ENCODE data around the gene CETN3. TPM values are rescaled to one million over a fixed set of nuclear protein-coding genes. Genes with fewer than 3 reads are reported as not detected.

The CETN3 gene
- total RNA-seq = 7.8 TPM

- H3K4me3 ChIP-seq (ENCODE audit: low read length in 3 of 3) = peak within 1 kb of the TSS; percentile 95 to 99 (median 96)
- H3K27me3 ChIP-seq (ENCODE audit: control insufficient read depth in 3 of 3, insufficient read depth in 3 of 3, low read length in 3 of 3) = no peaks in the 10 kb centered on the region
- H3K27ac ChIP-seq (ENCODE audit: low read depth, low read length) = peak within 1 kb of the TSS; percentile 97
- peaks cover 3 to 14% (median 7%) of the 10 kb centered on the region in 3 donors for H3K4me1 ChIP-seq (ENCODE audit: control insufficient read depth in 3 of 3, insufficient read depth in 3 of 3, low read length in 3 of 3)
- no peaks in the 10 kb centered on the region for H3K9me3 ChIP-seq (ENCODE audit: control insufficient read depth in 3 of 3, low read length in 3 of 3)
- peak within 1 kb of the TSS; percentile 96 to 99 (median 98) for H3K9ac ChIP-seq (ENCODE audit: low read depth in 1 of 3, low read length in 3 of 3)
- H3K36me3 ChIP-seq (ENCODE audit: control insufficient read depth in 3 of 3, insufficient read depth in 3 of 3, low read length in 3 of 3) = peaks cover 0 to 6% (median 3%) of the 10 kb centered on the region in 3 donors
Observed at GRCh38 chr5:90409318-90410177, at the start of gene CETN3. TSS of gene CETN3 (minus strand) at chr5:90409756. CDS start at chr5:90409661, 95 bp downstream.

- H3K27ac ChIP-seq (ENCODE audit: low read depth, low read length) = no peak overlapping the region
- H3K9ac ChIP-seq (ENCODE audit: low read depth in 1 of 3, low read length in 3 of 3) = no peak overlapping the region
- no peaks in the 10 kb centered on the region for H3K36me3 ChIP-seq (ENCODE audit: control insufficient read depth in 3 of 3, insufficient read depth in 3 of 3, low read length in 3 of 3)
- no peaks in the 10 kb centered on the region for H3K27me3 ChIP-seq (ENCODE audit: control insufficient read depth in 3 of 3, insufficient read depth in 3 of 3, low read length in 3 of 3)
- no peak overlapping the region for H3K4me3 ChIP-seq (ENCODE audit: low read length in 3 of 3)
- no peaks in the 10 kb centered on the region for H3K4me1 ChIP-seq (ENCODE audit: control insufficient read depth in 3 of 3, insufficient read depth in 3 of 3, low read length in 3 of 3)
- no peaks in the 10 kb centered on the region for H3K9me3 ChIP-seq (ENCODE audit: control insufficient read depth in 3 of 3, low read length in 3 of 3)
Observed at GRCh38 chr5:90446961-90447360, 37.4 kb upstream of the CETN3 start.

- H3K27me3 ChIP-seq (ENCODE audit: control insufficient read depth in 3 of 3, insufficient read depth in 3 of 3, low read length in 3 of 3) = no peaks in the 10 kb centered on the region
- H3K36me3 ChIP-seq (ENCODE audit: control insufficient read depth in 3 of 3, insufficient read depth in 3 of 3, low read length in 3 of 3) = no peaks in the 10 kb centered on the region
- no peaks in the 10 kb centered on the region for H3K9me3 ChIP-seq (ENCODE audit: control insufficient read depth in 3 of 3, low read length in 3 of 3)
- H3K4me3 ChIP-seq (ENCODE audit: low read length in 3 of 3) = no peak overlapping the region
- H3K9ac ChIP-seq (ENCODE audit: low read depth in 1 of 3, low read length in 3 of 3) = no peak overlapping the region
- peaks cover 0 to 3% (median 0%) of the 10 kb centered on the region in 3 donors for H3K4me1 ChIP-seq (ENCODE audit: control insufficient read depth in 3 of 3, insufficient read depth in 3 of 3, low read length in 3 of 3)
- H3K27ac ChIP-seq (ENCODE audit: low read depth, low read length) = no peak overlapping the region
Observed at GRCh38 chr5:90440644-90441043, 31.1 kb upstream of the CETN3 start.

GRCh38 chr5:90438100-90438499 is 28.5 kb upstream of the CETN3 start:
- no peak overlapping the region for H3K4me3 ChIP-seq (ENCODE audit: low read length in 3 of 3)
- H3K36me3 ChIP-seq (ENCODE audit: control insufficient read depth in 3 of 3, insufficient read depth in 3 of 3, low read length in 3 of 3) = no peaks in the 10 kb centered on the region
- H3K4me1 ChIP-seq (ENCODE audit: control insufficient read depth in 3 of 3, insufficient read depth in 3 of 3, low read length in 3 of 3) = peaks cover 0 to 3% (median 0%) of the 10 kb centered on the region in 3 donors
- no peak overlapping the region for H3K9ac ChIP-seq (ENCODE audit: low read depth in 1 of 3, low read length in 3 of 3)
- H3K27me3 ChIP-seq (ENCODE audit: control insufficient read depth in 3 of 3, insufficient read depth in 3 of 3, low read length in 3 of 3) = no peaks in the 10 kb centered on the region
- no peak overlapping the region for H3K27ac ChIP-seq (ENCODE audit: low read depth, low read length)
- H3K9me3 ChIP-seq (ENCODE audit: control insufficient read depth in 3 of 3, low read length in 3 of 3) = no peaks in the 10 kb centered on the region

GRCh38 chr5:90437663-90438062 is 28.1 kb upstream of the CETN3 start:
- H3K27ac ChIP-seq (ENCODE audit: low read depth, low read length) = no peak overlapping the region

GRCh38 chr5:90434116-90434714 is 24.7 kb upstream of the CETN3 start:
- H3K36me3 ChIP-seq (ENCODE audit: control insufficient read depth in 3 of 3, insufficient read depth in 3 of 3, low read length in 3 of 3) = no peaks in the 10 kb centered on the region
- H3K9me3 ChIP-seq (ENCODE audit: control insufficient read depth in 3 of 3, low read length in 3 of 3) = no peaks in the 10 kb centered on the region
- no peak overlapping the region for H3K4me3 ChIP-seq (ENCODE audit: low read length in 3 of 3)
- no peak overlapping the region for H3K27ac ChIP-seq (ENCODE audit: low read depth, low read length)
- H3K9ac ChIP-seq (ENCODE audit: low read depth in 1 of 3, low read length in 3 of 3) = no peak overlapping the region
- no peaks in the 10 kb centered on the region for H3K4me1 ChIP-seq (ENCODE audit: control insufficient read depth in 3 of 3, insufficient read depth in 3 of 3, low read length in 3 of 3)
- H3K27me3 ChIP-seq (ENCODE audit: control insufficient read depth in 3 of 3, insufficient read depth in 3 of 3, low read length in 3 of 3) = no peaks in the 10 kb centered on the region

More at GRCh38 chr5:90437663-90438062, 28.1 kb upstream of the CETN3 start:
- no peaks in the 10 kb centered on the region for H3K27me3 ChIP-seq (ENCODE audit: control insufficient read depth in 3 of 3, insufficient read depth in 3 of 3, low read length in 3 of 3)
- no peak overlapping the region for H3K4me3 ChIP-seq (ENCODE audit: low read length in 3 of 3)
- no peak overlapping the region for H3K9ac ChIP-seq (ENCODE audit: low read depth in 1 of 3, low read length in 3 of 3)
- H3K36me3 ChIP-seq (ENCODE audit: control insufficient read depth in 3 of 3, insufficient read depth in 3 of 3, low read length in 3 of 3) = no peaks in the 10 kb centered on the region
- no peaks in the 10 kb centered on the region for H3K9me3 ChIP-seq (ENCODE audit: control insufficient read depth in 3 of 3, low read length in 3 of 3)
- peaks cover 0 to 3% (median 0%) of the 10 kb centered on the region in 3 donors for H3K4me1 ChIP-seq (ENCODE audit: control insufficient read depth in 3 of 3, insufficient read depth in 3 of 3, low read length in 3 of 3)

DNA sequence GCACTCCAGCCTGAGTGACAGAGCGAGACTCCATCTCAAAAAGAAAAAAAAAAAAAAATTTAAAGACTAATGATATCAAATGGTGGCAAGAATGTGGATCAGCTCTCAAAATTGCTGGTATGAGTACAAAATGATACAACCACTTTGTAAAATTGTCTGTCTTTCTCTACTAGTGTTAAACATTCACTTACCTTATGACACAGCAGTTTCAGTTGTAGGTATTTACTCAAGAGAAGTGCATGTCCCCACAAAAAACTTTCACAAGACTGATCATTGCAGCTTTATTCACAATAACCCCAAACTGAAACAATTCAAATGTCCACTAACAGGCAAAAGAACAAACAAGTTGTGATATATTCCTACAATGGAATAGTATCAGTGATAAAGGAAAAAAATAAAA is 14.7 kb upstream of the CETN3 start:
- H3K27ac ChIP-seq (ENCODE audit: low read depth, low read length) = no peak overlapping the region
- H3K36me3 ChIP-seq (ENCODE audit: control insufficient read depth in 3 of 3, insufficient read depth in 3 of 3, low read length in 3 of 3) = no peaks in the 10 kb centered on the region
- H3K4me3 ChIP-seq (ENCODE audit: low read length in 3 of 3) = no peak overlapping the region
- no peak overlapping the region for H3K9ac ChIP-seq (ENCODE audit: low read depth in 1 of 3, low read length in 3 of 3)
- H3K4me1 ChIP-seq (ENCODE audit: control insufficient read depth in 3 of 3, insufficient read depth in 3 of 3, low read length in 3 of 3) = no peaks in the 10 kb centered on the region
- H3K9me3 ChIP-seq (ENCODE audit: control insufficient read depth in 3 of 3, low read length in 3 of 3) = no peaks in the 10 kb centered on the region
- H3K27me3 ChIP-seq (ENCODE audit: control insufficient read depth in 3 of 3, insufficient read depth in 3 of 3, low read length in 3 of 3) = no peaks in the 10 kb centered on the region

DNA sequence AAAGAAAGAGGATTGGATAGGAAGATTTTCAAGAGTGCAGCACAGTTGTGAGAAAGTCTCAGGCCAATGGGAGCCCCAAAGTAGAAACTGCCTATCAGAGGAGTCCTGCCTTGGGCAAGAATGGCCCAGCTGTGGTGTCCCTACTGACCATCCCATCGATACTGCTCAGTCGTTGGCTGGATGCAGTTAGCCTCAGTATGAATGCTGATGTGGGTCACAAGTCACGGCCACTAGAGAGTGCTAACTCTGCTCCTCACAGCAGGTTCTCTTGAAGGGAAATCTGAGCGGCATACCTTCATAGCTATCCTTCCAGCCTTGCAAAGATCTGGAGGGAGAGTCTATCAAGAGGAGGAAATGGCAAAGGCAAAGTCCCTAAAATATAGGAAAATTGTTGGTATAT is 11.6 kb upstream of the CETN3 start:
- Histone ChIP-seq H3K9ac (ENCODE audit: low read depth in 1 of 3, low read length in 3 of 3) (no peak overlapping the region), H3K4me3 (ENCODE audit: low read length in 3 of 3) (no peak overlapping the region), H3K36me3 (ENCODE audit: control insufficient read depth in 3 of 3, insufficient read depth in 3 of 3, low read length in 3 of 3) (no peaks in the 10 kb centered on the region), H3K27ac (ENCODE audit: low read depth, low read length) (no peak overlapping the region), H3K4me1 (ENCODE audit: control insufficient read depth in 3 of 3, insufficient read depth in 3 of 3, low read length in 3 of 3) (no peaks in the 10 kb centered on the region), H3K27me3 (ENCODE audit: control insufficient read depth in 3 of 3, insufficient read depth in 3 of 3, low read length in 3 of 3) (no peaks in the 10 kb centered on the region), H3K9me3 (ENCODE audit: control insufficient read depth in 3 of 3, low read length in 3 of 3) (no peaks in the 10 kb centered on the region)

DNA sequence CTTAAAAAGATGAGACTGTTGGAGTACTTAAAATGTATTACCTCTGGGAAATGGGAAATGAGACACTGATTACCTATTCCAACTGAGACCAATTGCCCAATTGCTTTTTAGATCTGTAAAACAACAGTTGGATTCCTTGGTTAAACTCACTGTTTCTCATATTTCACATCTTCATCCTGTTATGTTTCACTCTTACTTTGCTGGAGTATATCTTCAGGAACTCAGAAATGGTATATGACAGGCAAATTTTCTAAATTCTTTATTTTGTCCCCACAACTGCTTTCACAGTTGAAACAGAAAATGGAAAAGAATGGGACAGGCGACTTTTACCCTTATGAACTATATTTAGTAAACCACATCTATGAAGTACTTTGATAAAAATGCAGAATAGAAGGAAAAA is 8.7 kb upstream of the CETN3 start:
- no peak overlapping the region for H3K4me3 ChIP-seq (ENCODE audit: low read length in 3 of 3)
- H3K9me3 ChIP-seq (ENCODE audit: control insufficient read depth in 3 of 3, low read length in 3 of 3) = no peaks in the 10 kb centered on the region
- no peak overlapping the region for H3K27ac ChIP-seq (ENCODE audit: low read depth, low read length)
- H3K9ac ChIP-seq (ENCODE audit: low read depth in 1 of 3, low read length in 3 of 3) = no peak overlapping the region
- H3K4me1 ChIP-seq (ENCODE audit: control insufficient read depth in 3 of 3, insufficient read depth in 3 of 3, low read length in 3 of 3) = no peaks in the 10 kb centered on the region
- no peaks in the 10 kb centered on the region for H3K27me3 ChIP-seq (ENCODE audit: control insufficient read depth in 3 of 3, insufficient read depth in 3 of 3, low read length in 3 of 3)
- no peaks in the 10 kb centered on the region for H3K36me3 ChIP-seq (ENCODE audit: control insufficient read depth in 3 of 3, insufficient read depth in 3 of 3, low read length in 3 of 3)

DNA sequence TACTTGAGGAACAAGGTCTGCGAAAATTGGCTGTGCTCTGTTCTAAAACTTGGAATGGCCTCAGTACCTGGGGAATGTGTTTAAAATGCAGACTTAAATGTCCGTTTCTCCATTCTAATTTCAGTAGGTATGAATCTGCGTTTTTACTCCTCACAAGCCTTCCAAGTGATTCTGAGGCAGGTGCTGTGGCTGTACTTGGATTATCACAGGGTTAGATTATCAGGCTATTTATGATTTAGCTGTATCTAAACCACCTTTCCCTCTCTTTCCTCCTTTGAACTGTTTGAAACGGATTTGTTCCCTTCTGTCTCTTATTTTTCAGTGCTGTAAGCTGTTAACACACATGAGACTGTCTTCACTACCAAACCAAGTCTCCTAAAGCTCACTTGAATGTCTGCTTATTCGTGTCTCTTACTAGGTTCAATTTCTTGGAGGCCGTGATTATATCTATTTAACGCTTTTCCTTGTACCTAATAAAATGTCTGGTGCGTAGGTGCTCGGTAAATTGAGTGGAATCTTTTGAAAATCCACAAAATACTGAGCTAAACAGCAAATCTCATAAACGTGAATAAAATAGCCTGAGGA is 714 bp upstream of the CETN3 start:
- H3K36me3 ChIP-seq (ENCODE audit: control insufficient read depth in 3 of 3, insufficient read depth in 3 of 3, low read length in 3 of 3) = peaks cover 0 to 4% (median 3%) of the 10 kb centered on the region in 3 donors
- H3K4me3 ChIP-seq (ENCODE audit: low read length in 3 of 3) = peak overlapping the region; percentile 79 to 99 (median 91)
- peaks cover 3 to 14% (median 7%) of the 10 kb centered on the region in 3 donors for H3K4me1 ChIP-seq (ENCODE audit: control insufficient read depth in 3 of 3, insufficient read depth in 3 of 3, low read length in 3 of 3)
- peak overlapping the region; percentile 86 to 99 (median 89) for H3K9ac ChIP-seq (ENCODE audit: low read depth in 1 of 3, low read length in 3 of 3)
- no peaks in the 10 kb centered on the region for H3K27me3 ChIP-seq (ENCODE audit: control insufficient read depth in 3 of 3, insufficient read depth in 3 of 3, low read length in 3 of 3)
- H3K9me3 ChIP-seq (ENCODE audit: control insufficient read depth in 3 of 3, low read length in 3 of 3) = no peaks in the 10 kb centered on the region
- peak overlapping the region; percentile 97 for H3K27ac ChIP-seq (ENCODE audit: low read depth, low read length)
